ENCODE results near the gene PRKD1. TPM values are rescaled to one million over a fixed set of nuclear protein-coding genes. Genes with fewer than 3 reads are reported as not detected.

The PRKD1 gene
- total and polyA plus RNA-seq, 5 donors, result 3.7 to 10.1 (median 7.5) TPM

- Histone ChIP-seq H3K4me1 (ENCODE audit: control insufficient read depth, insufficient read depth, low read length) (peaks cover 4% of the 10 kb centered on the region), H3K9me3 (ENCODE audit: control insufficient read depth, low read length) (no peaks in the 10 kb centered on the region), H3K27me3 (ENCODE audit: control insufficient read depth, insufficient read depth) (no peaks in the 10 kb centered on the region), H3K27ac (ENCODE audit: low read length) (peak overlapping the region; percentile 85), H3K4me3 (ENCODE audit: low read length) (peak overlapping the region; percentile 96)
- ATAC-seq (peak; percentile 60 to 70), DNase-seq (peak; percentile 58 to 88 (median 86))
- intact Hi-C loops (cut with DNase I), result loop anchor here in 1 of 4 donors (10.0 kb wide), 1 partner anchor 212 kb away; no protein-coding TSS in a partner anchor
- under 1% methylated on average over 51 of the region's 51 CpGs for WGBS
These were observed 809 bp downstream of the PRKD1 start for GRCh38 chr14:29926701-29927375.

- Histone ChIP-seq H3K4me1 (ENCODE audit: control insufficient read depth, insufficient read depth, low read length) (peaks cover 4% of the 10 kb centered on the region), H3K27me3 (ENCODE audit: control insufficient read depth, insufficient read depth) (no peaks in the 10 kb centered on the region), H3K9me3 (ENCODE audit: control insufficient read depth, low read length) (no peaks in the 10 kb centered on the region), H3K27ac (ENCODE audit: low read length) (no peak overlapping the region), H3K4me3 (ENCODE audit: low read length) (peak overlapping the region; percentile 96)
- WGBS, result 9% methylated on average over 8 of the region's 8 CpGs
- ATAC-seq, result no peak
- DNase-seq, result peak in 1 of 3 donors; percentile 38
- intact Hi-C loops (cut with DNase I), result loop anchor here in 1 of 4 donors (10.0 kb wide), 1 partner anchor 211 kb away; no protein-coding TSS in a partner anchor
These were observed 1.4 kb downstream of the PRKD1 start for GRCh38 chr14:29926228-29926627.

GRCh38 chr14:29925736-29926135 lies 1.9 kb downstream of the PRKD1 start:
- peaks cover 4% of the 10 kb centered on the region for H3K4me1 ChIP-seq (ENCODE audit: control insufficient read depth, insufficient read depth, low read length)
- no peaks in the 10 kb centered on the region for H3K9me3 ChIP-seq (ENCODE audit: control insufficient read depth, low read length)
- intact Hi-C loops (cut with DNase I), result loop anchor here in 1 of 4 donors (10.0 kb wide), 1 partner anchor 211 kb away; no protein-coding TSS in a partner anchor
- H3K4me3 ChIP-seq (ENCODE audit: low read length), result peak overlapping the region; percentile 96
- 49% methylated on average over 3 of the region's 3 CpGs for WGBS
- no peak for ATAC-seq
- H3K27me3 ChIP-seq (ENCODE audit: control insufficient read depth, insufficient read depth), result no peaks in the 10 kb centered on the region
- no peak for DNase-seq
- H3K27ac ChIP-seq (ENCODE audit: low read length), result no peak overlapping the region

- Histone ChIP-seq H3K4me1 (ENCODE audit: control insufficient read depth, insufficient read depth, low read length) (peaks cover 4% of the 10 kb centered on the region), H3K9me3 (ENCODE audit: control insufficient read depth, low read length) (no peaks in the 10 kb centered on the region), H3K27ac (ENCODE audit: low read length) (no peak overlapping the region), H3K27me3 (ENCODE audit: control insufficient read depth, insufficient read depth) (no peaks in the 10 kb centered on the region), H3K4me3 (ENCODE audit: low read length) (no peak overlapping the region)
- WGBS, result 83% methylated on average over 5 of the region's 5 CpGs
- ATAC-seq (no peak), DNase-seq (no peak)
- intact Hi-C loops (cut with DNase I), result loop anchor here in 1 of 4 donors (10.0 kb wide), 1 partner anchor 210 kb away; no protein-coding TSS in a partner anchor
These were observed 2.4 kb downstream of the PRKD1 start for GRCh38 chr14:29925101-29925722.

- no peak overlapping the region for H3K27ac ChIP-seq (ENCODE audit: low read length)
- intact Hi-C loops (cut with DNase I), result loop anchor here in 1 of 4 donors (10.0 kb wide), 1 partner anchor 205 kb away; no protein-coding TSS in a partner anchor
- ATAC-seq (no peak), DNase-seq (no peak)
- WGBS, result 95% methylated on average over 2 of the region's 2 CpGs
- no peaks in the 10 kb centered on the region for H3K27me3 ChIP-seq (ENCODE audit: control insufficient read depth, insufficient read depth)
- no peak overlapping the region for H3K4me3 ChIP-seq (ENCODE audit: low read length)
- no peaks in the 10 kb centered on the region for H3K9me3 ChIP-seq (ENCODE audit: control insufficient read depth, low read length)
- H3K4me1 ChIP-seq (ENCODE audit: control insufficient read depth, insufficient read depth, low read length), result peaks cover 3% of the 10 kb centered on the region
These were observed 7.8 kb downstream of the PRKD1 start for GRCh38 chr14:29919845-29920244.

- Histone ChIP-seq H3K9me3 (ENCODE audit: control insufficient read depth, low read length) (no peaks in the 10 kb centered on the region), H3K4me1 (ENCODE audit: control insufficient read depth, insufficient read depth, low read length) (peaks cover 3% of the 10 kb centered on the region), H3K27ac (ENCODE audit: low read length) (no peak overlapping the region), H3K27me3 (ENCODE audit: control insufficient read depth, insufficient read depth) (no peaks in the 10 kb centered on the region), H3K4me3 (ENCODE audit: low read length) (no peak overlapping the region)
- intact Hi-C loops (cut with DNase I), result no loop called here
- ATAC-seq, result no peak
- no peak for DNase-seq
- 59% methylated on average over 2 of the region's 2 CpGs for WGBS
These were observed 8.7 kb downstream of the PRKD1 start for GRCh38 chr14:29918981-29919380.

- no peaks in the 10 kb centered on the region for H3K4me1 ChIP-seq (ENCODE audit: control insufficient read depth, insufficient read depth, low read length)
- H3K27ac ChIP-seq (ENCODE audit: low read length), result no peak overlapping the region
- DNase-seq (no peak), ATAC-seq (no peak)
- H3K27me3 ChIP-seq (ENCODE audit: control insufficient read depth, insufficient read depth), result no peaks in the 10 kb centered on the region
- intact Hi-C loops (cut with DNase I), result no loop called here
- H3K9me3 ChIP-seq (ENCODE audit: control insufficient read depth, low read length), result no peaks in the 10 kb centered on the region
- H3K4me3 ChIP-seq (ENCODE audit: low read length), result no peak overlapping the region
- 88% methylated on average over 5 of the region's 5 CpGs for WGBS
These were observed 14.1 kb downstream of the PRKD1 start for GRCh38 chr14:29913566-29913965.

GRCh38 chr14:29911810-29912209 lies 15.8 kb downstream of the PRKD1 start:
- H3K9me3 ChIP-seq (ENCODE audit: control insufficient read depth, low read length), result no peaks in the 10 kb centered on the region
- intact Hi-C loops (cut with DNase I), result no loop called here
- H3K27ac ChIP-seq (ENCODE audit: low read length), result no peak overlapping the region
- ATAC-seq (no peak), DNase-seq (no peak)
- H3K27me3 ChIP-seq (ENCODE audit: control insufficient read depth, insufficient read depth), result no peaks in the 10 kb centered on the region
- H3K4me1 ChIP-seq (ENCODE audit: control insufficient read depth, insufficient read depth, low read length), result no peaks in the 10 kb centered on the region
- WGBS, result 67% methylated on average over 3 of the region's 3 CpGs
- no peak overlapping the region for H3K4me3 ChIP-seq (ENCODE audit: low read length)

- ATAC-seq, result no peak
- H3K4me1 ChIP-seq (ENCODE audit: control insufficient read depth, insufficient read depth, low read length), result no peaks in the 10 kb centered on the region
- H3K27ac ChIP-seq (ENCODE audit: low read length), result no peak overlapping the region
- 96% methylated on average over 26 of the region's 26 CpGs for WGBS
- intact Hi-C loops (cut with DNase I), result no loop called here
- no peaks in the 10 kb centered on the region for H3K9me3 ChIP-seq (ENCODE audit: control insufficient read depth, low read length)
- H3K4me3 ChIP-seq (ENCODE audit: low read length), result no peak overlapping the region
- no peak for DNase-seq
- no peaks in the 10 kb centered on the region for H3K27me3 ChIP-seq (ENCODE audit: control insufficient read depth, insufficient read depth)
These were observed 18.7 kb downstream of the PRKD1 start for GRCh38 chr14:29908652-29909577.

GRCh38 chr14:29906256-29906870 lies 21.3 kb downstream of the PRKD1 start:
- WGBS, result 93% methylated on average over 3 of the region's 3 CpGs
- no peaks in the 10 kb centered on the region for H3K9me3 ChIP-seq (ENCODE audit: control insufficient read depth, low read length)
- no peaks in the 10 kb centered on the region for H3K27me3 ChIP-seq (ENCODE audit: control insufficient read depth, insufficient read depth)
- no peak overlapping the region for H3K4me3 ChIP-seq (ENCODE audit: low read length)
- DNase-seq (no peak), ATAC-seq (no peak)
- intact Hi-C loops (cut with DNase I), result no loop called here
- no peak overlapping the region for H3K27ac ChIP-seq (ENCODE audit: low read length)
- no peaks in the 10 kb centered on the region for H3K4me1 ChIP-seq (ENCODE audit: control insufficient read depth, insufficient read depth, low read length)
